ENCODE data around the gene EDN1.

DNA sequence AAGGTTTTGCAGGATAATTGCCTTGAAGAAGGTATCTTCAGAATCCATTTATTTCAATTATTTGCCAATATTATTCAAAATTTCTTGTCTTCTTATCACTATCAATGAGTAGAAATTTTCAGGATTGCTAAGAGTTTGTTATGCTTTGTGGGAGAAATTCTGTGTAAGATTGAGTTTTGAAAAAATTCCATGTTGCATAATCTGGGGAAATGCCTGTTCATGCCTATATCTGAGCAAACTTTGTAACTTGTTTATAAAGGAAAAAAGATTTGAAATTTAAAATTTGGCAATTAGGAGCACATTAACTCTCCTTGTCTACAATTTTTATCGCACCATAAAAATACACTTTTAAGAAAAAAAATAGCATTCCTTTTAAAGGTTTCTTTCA, 39.8 kb upstream of the EDN1 start:
- TF ChIP-seq CTCF (conservative IDR thresholded peaks at IDR 0.05; ENCODE audit: low read depth, low read length) (no peak), EZH2 (IDR thresholded peaks at IDR 0.05; ENCODE audit: low read length, unreplicated experiment) (no peak)
